Measurements from ENCODE around the gene SYT5. TPM values are rescaled to one million over a fixed set of nuclear protein-coding genes. Genes with fewer than 3 reads are reported as not detected.

The SYT5 gene
- total and polyA plus RNA-seq, 9 of the 15 experiments (the other 6 are each of a cell fraction or from before 2014, with no cell fraction given), result 1.3 to 20.9 (median 8.8) TPM

DNA sequence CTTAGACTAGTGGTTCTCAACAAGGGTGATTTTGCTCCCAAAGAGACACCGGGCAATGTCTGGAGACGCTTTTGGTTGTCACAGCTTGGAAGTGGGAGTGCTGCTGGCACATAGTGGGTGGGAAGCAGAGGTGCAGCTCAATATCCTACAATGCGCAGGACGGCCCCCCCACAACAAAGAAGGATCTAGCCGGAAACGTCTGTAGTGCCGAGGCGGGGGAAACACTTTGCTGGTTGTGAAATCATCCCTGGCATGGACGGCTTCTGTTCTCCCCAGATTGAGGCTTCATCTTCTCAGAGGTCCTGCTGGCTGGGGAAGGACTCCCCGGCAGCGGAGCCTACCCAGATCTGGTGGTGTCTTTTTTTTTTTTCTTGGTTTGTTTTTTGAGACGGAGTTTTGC lies 13.4 kb upstream of the SYT5 start:
- H3K9me3 ChIP-seq (replicated peaks; ENCODE audit: control insufficient read depth, insufficient read depth, low read depth, low read length), result no peaks in the 10 kb centered on the region
- H4K20me1 ChIP-seq (replicated peaks; ENCODE audit: control insufficient read depth, insufficient read depth, low read length), result no peaks in the 10 kb centered on the region
- H3K27ac ChIP-seq (ENCODE audit: extremely low read depth, low read depth, low read length), result no peak overlapping the region
- H3K36me3 ChIP-seq (ENCODE audit: control insufficient read depth, insufficient read depth, low read length), result peaks cover 45% of the 10 kb centered on the region
- BruUV-seq (replicated peaks), result no TSS peak
- FAIRE-seq, result no peak
- ATAC-seq, result no peak
- peaks cover 0 to 12% of the 10 kb centered on the region in 2 experiments; a peak in 1 of 5 replicates for H3K4me1 ChIP-seq (replicated peaks in 1 of 2; ENCODE audit: control insufficient read depth in 2 of 2, insufficient read depth in 2 of 2, low read length in 2 of 2)
- no peak overlapping the region for H3K4me3 ChIP-seq
- no peak overlapping the region for H3K4me2 ChIP-seq (ENCODE audit: insufficient read depth, low read length)
- ChIA-PET CTCF (ENCODE audit: low intra/inter-chr PET ratio) (no interaction called here), POLR2A (interaction anchor here (0.7 to 1.8 kb wide), 2 partner anchors 18 to 23 kb away, joined by 5 to 6 read pairs; no protein-coding TSS in a partner anchor)
- TF ChIP-seq TCF7L2 (IDR thresholded peaks at IDR 0.05; ENCODE audit: low read depth, low read length) (no peak), ZNF316 (IDR thresholded peaks at IDR 0.05) (no peak), MXI1 (IDR thresholded peaks at IDR 0.05; ENCODE audit: low read depth, low read length) (no peak), SIN3A (IDR thresholded peaks at IDR 0.05; ENCODE audit: borderline replicate concordance in 2 of 2, control insufficient read depth in 1 of 2, low read depth in 2 of 2, low read length in 2 of 2) (no peak), ELF2 (CRISPR knock-in tag; IDR thresholded peaks at IDR 0.05) (no peak), GATAD2B (IDR thresholded peaks at IDR 0.05; ENCODE audit: borderline replicate concordance) (no peak), RBM39 (optimal IDR thresholded peaks at IDR 0.05; ENCODE audit: low read depth, low read length) (no peak), SMAD2 (IDR thresholded peaks at IDR 0.05; ENCODE audit: low read depth, low read length) (no peak), KLF13 (tag; IDR thresholded peaks at IDR 0.05; ENCODE audit: borderline replicate concordance, low read depth) (no peak), MAFF (IDR thresholded peaks at IDR 0.05; ENCODE audit: low read length) (no peak)
- TF ChIP-seq, protein P1, sequence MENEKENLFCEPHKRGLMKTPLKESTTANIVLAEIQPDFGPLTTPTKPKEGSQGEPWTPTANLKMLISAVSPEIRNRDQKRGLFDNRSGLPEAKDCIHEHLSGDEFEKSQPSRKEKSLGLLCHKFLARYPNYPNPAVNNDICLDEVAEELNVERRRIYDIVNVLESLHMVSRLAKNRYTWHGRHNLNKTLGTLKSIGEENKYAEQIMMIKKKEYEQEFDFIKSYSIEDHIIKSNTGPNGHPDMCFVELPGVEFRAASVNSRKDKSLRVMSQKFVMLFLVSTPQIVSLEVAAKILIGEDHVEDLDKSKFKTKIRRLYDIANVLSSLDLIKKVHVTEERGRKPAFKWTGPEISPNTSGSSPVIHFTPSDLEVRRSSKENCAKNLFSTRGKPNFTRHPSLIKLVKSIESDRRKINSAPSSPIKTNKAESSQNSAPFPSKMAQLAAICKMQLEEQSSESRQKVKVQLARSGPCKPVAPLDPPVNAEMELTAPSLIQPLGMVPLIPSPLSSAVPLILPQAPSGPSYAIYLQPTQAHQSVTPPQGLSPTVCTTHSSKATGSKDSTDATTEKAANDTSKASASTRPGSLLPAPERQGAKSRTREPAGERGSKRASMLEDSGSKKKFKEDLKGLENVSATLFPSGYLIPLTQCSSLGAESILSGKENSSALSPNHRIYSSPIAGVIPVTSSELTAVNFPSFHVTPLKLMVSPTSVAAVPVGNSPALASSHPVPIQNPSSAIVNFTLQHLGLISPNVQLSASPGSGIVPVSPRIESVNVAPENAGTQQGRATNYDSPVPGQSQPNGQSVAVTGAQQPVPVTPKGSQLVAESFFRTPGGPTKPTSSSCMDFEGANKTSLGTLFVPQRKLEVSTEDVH (IDR thresholded peaks at IDR 0.05; ENCODE audit: low read depth, partially characterized antibody), result no peak
- TF ChIP-seq, protein P2, sequence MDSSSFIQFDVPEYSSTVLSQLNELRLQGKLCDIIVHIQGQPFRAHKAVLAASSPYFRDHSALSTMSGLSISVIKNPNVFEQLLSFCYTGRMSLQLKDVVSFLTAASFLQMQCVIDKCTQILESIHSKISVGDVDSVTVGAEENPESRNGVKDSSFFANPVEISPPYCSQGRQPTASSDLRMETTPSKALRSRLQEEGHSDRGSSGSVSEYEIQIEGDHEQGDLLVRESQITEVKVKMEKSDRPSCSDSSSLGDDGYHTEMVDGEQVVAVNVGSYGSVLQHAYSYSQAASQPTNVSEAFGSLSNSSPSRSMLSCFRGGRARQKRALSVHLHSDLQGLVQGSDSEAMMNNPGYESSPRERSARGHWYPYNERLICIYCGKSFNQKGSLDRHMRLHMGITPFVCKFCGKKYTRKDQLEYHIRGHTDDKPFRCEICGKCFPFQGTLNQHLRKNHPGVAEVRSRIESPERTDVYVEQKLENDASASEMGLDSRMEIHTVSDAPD (CRISPR knock-in tag; IDR thresholded peaks at IDR 0.05), result no peak
- DNase-seq (ENCODE audit: extremely low read depth in 1 of 4, low spot score in 3 of 4), result no peak
- intact Hi-C loops (cut with micrococcal nuclease) (no loop called here), in situ Hi-C loops (cut with MboI) (no loop called here)
- H3K9ac ChIP-seq (ENCODE audit: insufficient read depth in 1 of 2, low read depth in 2 of 2, low read length in 2 of 2), result no peak overlapping the region
- no peaks in the 10 kb centered on the region for H3K9me1 ChIP-seq (ENCODE audit: control insufficient read depth, insufficient read depth, low read length)
- WGBS (ENCODE audit: insufficient coverage, low coverage, missing lambda C conversion rate), result 79% methylated on average over 10 of the region's 12 CpGs
- H3K27me3 ChIP-seq (ENCODE audit: control insufficient read depth in 2 of 2, insufficient read depth in 2 of 2, low read length in 2 of 2), result no peaks in the 10 kb centered on the region
- H2AFZ ChIP-seq (ENCODE audit: low read depth, low read length), result no peak overlapping the region
- no peaks in the 10 kb centered on the region for H3K79me2 ChIP-seq (ENCODE audit: control insufficient read depth, insufficient read depth, low read length)
